Kidney (tissue), 14 donors: ENCODE measurements around the gene UGT2B7. TPM values are rescaled to one million over a fixed set of nuclear protein-coding genes. Genes with fewer than 3 reads are reported as not detected.
A peak's percentile ranks its signal among the peaks of the same experiment; 100 is the strongest.
"Not testable (repeated sequence)": the region's sequence is repeated elsewhere in the genome, so short reads cannot be mapped to it uniquely, and the experiment has no call there.

Experiments used
- DNase-seq, 5 donors: peaks; one replicate each; pipeline ENCODE4 v3.0.0-alpha.2; 2013 to 2020
- FAIRE-seq: peaks from 2 replicates; lab custom pipeline; 2012; peaks lifted over from hg19 to GRCh38; lab: Jason Lieb, UNC
- H3K27ac ChIP-seq, 2 donors: one replicate each; pipeline ENCODE4 v1.7.0; 2013; ENCODE audit warnings: low read depth in 2 of 2, low read length in 2 of 2, inconsistent platforms in 1 of 2
- H3K27me3 ChIP-seq: one replicate; pipeline ENCODE4 v1.7.1; 2013; ENCODE audit warnings: low read length, inconsistent platforms; ENCODE audit not compliant: control insufficient read depth, insufficient read depth
- H3K36me3 ChIP-seq, 3 donors: one replicate each; pipeline versions ENCODE4 v1.7.0 to v1.7.1; 2013; ENCODE audit warnings: low read length in 3 of 3, control low read depth in 1 of 3, inconsistent platforms in 1 of 3; ENCODE audit not compliant: insufficient read depth in 3 of 3, control insufficient read depth in 2 of 3
- H3K4me1 ChIP-seq, 3 donors: one replicate each; pipeline versions ENCODE4 v1.7.0 to v1.7.1; 2013; ENCODE audit warnings: low read length in 3 of 3, inconsistent platforms in 1 of 3, low read depth in 1 of 3; ENCODE audit not compliant: control insufficient read depth in 2 of 3, insufficient read depth in 2 of 3
- H3K4me3 ChIP-seq, 3 donors: one replicate each; pipeline versions ENCODE4 v1.7.0 to v1.8.1; 2013; ENCODE audit warnings: low read length in 3 of 3, control low read depth in 1 of 3, inconsistent platforms in 1 of 3
- H3K9ac ChIP-seq, 3 donors: one replicate each; pipeline versions ENCODE4 v1.7.0 to v1.7.1; 2013; ENCODE audit warnings: low read length in 3 of 3, control low read depth in 1 of 3, inconsistent platforms in 1 of 3
- H3K9me3 ChIP-seq, 3 donors: one replicate each; pipeline versions ENCODE4 v1.7.0 to v1.7.1; 2013; ENCODE audit warnings: low read length in 3 of 3, control low read depth in 1 of 3, inconsistent platforms in 1 of 3; ENCODE audit not compliant: control insufficient read depth in 2 of 3, insufficient read depth in 1 of 3
- intact Hi-C: fragments of 100-400 bp; cut with DNase I; formaldehyde crosslinking; loops from one replicate; pipeline ENCODE4 v1.11.1; 2022
- polyA plus RNA-seq: library from polyadenylated mRNA; stranded (reverse); fragments of 350-450 nt; fragmentation: Illumina TruSeq; extraction: RNeasy Lipid Tissue Mini Kit (QIAGEN cat#74804); gene quantifications from one replicate; pipeline ENCODE4 v1.2.3, GENCODE V29; 2014; ENCODE audit warnings: low read depth, low replicate concordance; ENCODE audit not compliant: insufficient read depth
- total RNA-seq: library from RNA; stranded (reverse); fragmentation: NEBNext Ultra II Directional; extraction: Animal tissue kit (Norgen Biotek cat#: 25700); gene quantifications from one replicate; pipeline ENCODE4 v1.2.1, GENCODE V29; 2021
- TF ChIP-seq, protein P1 (sequence below): IDR thresholded peaks from 3 replicates; pipeline ENCODE4 v1.5.1; 2012; ENCODE audit warnings: mild to moderate bottlenecking, moderate library complexity, borderline replicate concordance; ENCODE audit not compliant: insufficient read depth; ENCODE audit errors: extremely low read depth
- donor health status: control.
- donor health status: control.
- donor health status: control.
- donor health status: control.
- donor health status: control.
- donor health status: DM: yes; HTN: yes; CAD: no.
- donor health status: Normal renal cell carcinoma (clear cell type).

UGT2B7 gene
- total and polyA plus RNA-seq, 2 donors from 2014 or later: 161 to 390 TPM

GRCh38 chr4:69051576-69051943, 44.7 kb upstream of the UGT2B7 start:
- no peaks in the 10 kb centered on the region for H3K9me3 ChIP-seq
- intact Hi-C loops: no loop called here
- DNase-seq (no peak), FAIRE-seq (no peak)
- peaks cover 0 to 4% (median 0%) of the 10 kb centered on the region in 3 donors for H3K4me1 ChIP-seq
- H3K27ac ChIP-seq: peak overlapping the region; percentile 78 to 92
- TF ChIP-seq, protein P1, sequence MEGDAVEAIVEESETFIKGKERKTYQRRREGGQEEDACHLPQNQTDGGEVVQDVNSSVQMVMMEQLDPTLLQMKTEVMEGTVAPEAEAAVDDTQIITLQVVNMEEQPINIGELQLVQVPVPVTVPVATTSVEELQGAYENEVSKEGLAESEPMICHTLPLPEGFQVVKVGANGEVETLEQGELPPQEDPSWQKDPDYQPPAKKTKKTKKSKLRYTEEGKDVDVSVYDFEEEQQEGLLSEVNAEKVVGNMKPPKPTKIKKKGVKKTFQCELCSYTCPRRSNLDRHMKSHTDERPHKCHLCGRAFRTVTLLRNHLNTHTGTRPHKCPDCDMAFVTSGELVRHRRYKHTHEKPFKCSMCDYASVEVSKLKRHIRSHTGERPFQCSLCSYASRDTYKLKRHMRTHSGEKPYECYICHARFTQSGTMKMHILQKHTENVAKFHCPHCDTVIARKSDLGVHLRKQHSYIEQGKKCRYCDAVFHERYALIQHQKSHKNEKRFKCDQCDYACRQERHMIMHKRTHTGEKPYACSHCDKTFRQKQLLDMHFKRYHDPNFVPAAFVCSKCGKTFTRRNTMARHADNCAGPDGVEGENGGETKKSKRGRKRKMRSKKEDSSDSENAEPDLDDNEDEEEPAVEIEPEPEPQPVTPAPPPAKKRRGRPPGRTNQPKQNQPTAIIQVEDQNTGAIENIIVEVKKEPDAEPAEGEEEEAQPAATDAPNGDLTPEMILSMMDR: no peak
- peak overlapping the region in 2 of 3 donors; percentile 53 to 83 for H3K9ac ChIP-seq
- no peaks in the 10 kb centered on the region for H3K27me3 ChIP-seq
- H3K4me3 ChIP-seq: peak overlapping the region; percentile 57 to 82 (median 67)
- no peaks in the 10 kb centered on the region for H3K36me3 ChIP-seq

GRCh38 chr4:69053309-69053885, 42.9 kb upstream of the UGT2B7 start:
- peak; percentile 6 for FAIRE-seq
- Histone ChIP-seq H3K9ac (peak overlapping the region in 1 of 3 donors; percentile 10), H3K4me3 (peak overlapping the region; percentile 17 to 69 (median 64)), H3K27ac (peak overlapping the region; percentile 46 to 69)
- intact Hi-C loops, H3K4me1 ChIP-seq, H3K9me3 ChIP-seq, H3K36me3 ChIP-seq, H3K27me3 ChIP-seq, DNase-seq: not testable (repeated sequence)

GRCh38 chr4:69054033-69054432, 42.2 kb upstream of the UGT2B7 start:
- Histone ChIP-seq H3K27ac (peak overlapping the region; percentile 46 to 75), H3K4me1 (peaks cover 0 to 11% (median 9%) of the 10 kb centered on the region in 3 donors), H3K9ac (peak overlapping the region in 1 of 3 donors; percentile 44), H3K4me3 (peak overlapping the region in 2 of 3 donors; percentile 64 to 69)
- H3K36me3 ChIP-seq, intact Hi-C loops, H3K27me3 ChIP-seq, FAIRE-seq, H3K9me3 ChIP-seq, DNase-seq: not testable (repeated sequence)

- Histone ChIP-seq H3K4me3 (peak overlapping the region; percentile 20 to 69 (median 67)), H3K9me3 (no peaks in the 10 kb centered on the region), H3K36me3 (no peaks in the 10 kb centered on the region), H3K4me1 (peaks cover 0 to 13% (median 12%) of the 10 kb centered on the region in 3 donors), H3K9ac (peak overlapping the region in 1 of 3 donors; percentile 44), H3K27ac (peak overlapping the region; percentile 12 to 87), H3K27me3 (no peaks in the 10 kb centered on the region)
- TF ChIP-seq, protein P1: no peak
- no peak for DNase-seq
- intact Hi-C loops: no loop called here
- FAIRE-seq: peak; percentile 86
These were observed 41.6 kb upstream of the UGT2B7 start for GRCh38 chr4:69054578-69055200.
